Smooth muscle cell (in vitro differentiated cells): Measurements from ENCODE around the gene ZSWIM8. TPM values are rescaled to one million over a fixed set of nuclear protein-coding genes. Genes with fewer than 3 reads are reported as not detected.

Experiments
- DNase-seq: peaks from one replicate; lab custom pipeline; 2025; ENCODE audit not compliant: unreplicated experiment; lab: John Stamatoyannopoulos, UW
- H2AFZ ChIP-seq: fragments of 200-600 bp; sonication (generic); 2 replicates; pipeline ENCODE4 v1.6.0; 2016; ENCODE audit warnings: antibody characterized with exemption, low read depth, mild to moderate bottlenecking
- H3F3A ChIP-seq: fragments of 200-600 bp; sonication (generic); 2 replicates; pipeline ENCODE4 v1.6.0; 2017; ENCODE audit warnings: antibody characterized with exemption, low read depth
- H3K27ac ChIP-seq: fragments of 200-600 bp; sonication (generic); 2 replicates; pipeline ENCODE4 v1.5.1; 2016; ENCODE audit warnings: low read depth, mild to moderate bottlenecking
- H3K27me3 ChIP-seq: fragments of 200-600 bp; sonication (generic); 2 replicates; pipeline ENCODE4 v1.6.1; 2016; ENCODE audit warnings: low read depth, mild to moderate bottlenecking
- H3K36me3 ChIP-seq: fragments of 200-600 bp; sonication (generic); 2 replicates; pipeline ENCODE4 v1.5.1; 2016; ENCODE audit warnings: low read depth
- H3K4me1 ChIP-seq: fragments of 200-600 bp; sonication (generic); 2 replicates; pipeline ENCODE4 v1.5.1; 2016; ENCODE audit warnings: low read depth
- H3K4me2 ChIP-seq: fragments of 200-600 bp; sonication (generic); 2 replicates; pipeline ENCODE4 v1.6.0; 2016; ENCODE audit warnings: mild to moderate bottlenecking
- H3K4me3 ChIP-seq: fragments of 200-600 bp; sonication (generic); 2 replicates; pipeline ENCODE4 v1.5.1; 2016; ENCODE audit warnings: mild to moderate bottlenecking
- H3K79me2 ChIP-seq: fragments of 200-600 bp; sonication (generic); 2 replicates; pipeline ENCODE4 v1.6.0; 2016; ENCODE audit warnings: low read depth, mild to moderate bottlenecking
- H3K9ac ChIP-seq: fragments of 200-600 bp; sonication (generic); 2 replicates; pipeline ENCODE4 v1.6.0; 2016; ENCODE audit warnings: low read depth
- H3K9me3 ChIP-seq: fragments of 200-600 bp; sonication (generic); replicated peaks from 2 replicates; pipeline ENCODE4 v1.5.1; 2016; ENCODE audit warnings: low read depth
- H4K20me1 ChIP-seq: fragments of 200-600 bp; sonication (generic); 2 replicates; pipeline ENCODE4 v1.6.0; 2016; ENCODE audit warnings: low read depth
- WGBS: methylation state at CpG from one replicate; pipeline ENCODE4 v1.1.7; 2016; ENCODE audit warnings: low lambda C conversion rate; 5-methylcytosine and 5-hydroxymethylcytosine counted together
- polyA plus RNA-seq: library from polyadenylated mRNA; unstranded; fragments of >200 nt; fragmentation: Nextera tagmentation; extraction: Ambion mirVana; gene quantifications from 2 replicates; pipeline ENCODE4 v1.2.1, GENCODE V29; 2016
- total RNA-seq: library from RNA; depleted of rRNA; stranded (reverse); fragments of >200 nt; gene quantifications from 2 replicates; pipeline ENCODE4 v1.2.3, GENCODE V29; 2014
- TF ChIP-seq, protein P1 (sequence below): fragments of 200-600 bp; sonication (generic); IDR thresholded peaks from 2 replicates; pipeline ENCODE4 v1.5.1; 2017; ENCODE audit warnings: borderline replicate concordance, mild to moderate bottlenecking, antibody characterized with exemption; ENCODE audit not compliant: insufficient read depth, poor library complexity, severe bottlenecking

The ZSWIM8 gene
- total and polyA plus RNA-seq, 2 experiments from 2014 or later = 48.3 to 83.9 TPM

DNA sequence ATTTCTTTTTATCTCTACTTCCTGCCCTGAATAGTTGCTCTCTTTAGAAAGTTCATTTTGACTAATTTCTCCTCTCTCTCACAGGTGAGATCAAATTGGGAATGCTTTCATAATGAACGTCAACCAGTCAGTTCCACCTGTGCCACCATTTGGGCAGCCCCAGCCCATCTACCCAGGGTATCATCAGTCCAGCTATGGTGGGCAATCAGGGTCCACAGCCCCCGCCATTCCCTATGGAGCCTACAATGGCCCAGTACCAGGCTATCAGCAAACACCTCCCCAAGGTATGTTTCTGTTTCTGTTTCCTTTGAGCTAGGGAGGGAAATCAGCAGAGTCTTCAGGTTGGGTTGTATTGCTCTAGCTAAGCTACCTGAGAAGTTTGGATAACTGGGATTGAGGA, 38.7 kb upstream of the ZSWIM8 start:
- TF ChIP-seq, protein P1, sequence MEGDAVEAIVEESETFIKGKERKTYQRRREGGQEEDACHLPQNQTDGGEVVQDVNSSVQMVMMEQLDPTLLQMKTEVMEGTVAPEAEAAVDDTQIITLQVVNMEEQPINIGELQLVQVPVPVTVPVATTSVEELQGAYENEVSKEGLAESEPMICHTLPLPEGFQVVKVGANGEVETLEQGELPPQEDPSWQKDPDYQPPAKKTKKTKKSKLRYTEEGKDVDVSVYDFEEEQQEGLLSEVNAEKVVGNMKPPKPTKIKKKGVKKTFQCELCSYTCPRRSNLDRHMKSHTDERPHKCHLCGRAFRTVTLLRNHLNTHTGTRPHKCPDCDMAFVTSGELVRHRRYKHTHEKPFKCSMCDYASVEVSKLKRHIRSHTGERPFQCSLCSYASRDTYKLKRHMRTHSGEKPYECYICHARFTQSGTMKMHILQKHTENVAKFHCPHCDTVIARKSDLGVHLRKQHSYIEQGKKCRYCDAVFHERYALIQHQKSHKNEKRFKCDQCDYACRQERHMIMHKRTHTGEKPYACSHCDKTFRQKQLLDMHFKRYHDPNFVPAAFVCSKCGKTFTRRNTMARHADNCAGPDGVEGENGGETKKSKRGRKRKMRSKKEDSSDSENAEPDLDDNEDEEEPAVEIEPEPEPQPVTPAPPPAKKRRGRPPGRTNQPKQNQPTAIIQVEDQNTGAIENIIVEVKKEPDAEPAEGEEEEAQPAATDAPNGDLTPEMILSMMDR = no peak
- Histone ChIP-seq H4K20me1 (peaks cover 35% of the 10 kb centered on the region), H3K27ac (no peak overlapping the region), H3K9me3 (no peaks in the 10 kb centered on the region), H3K27me3 (no peaks in the 10 kb centered on the region), H3K4me1 (peaks cover 20% of the 10 kb centered on the region), H2AFZ (no peak overlapping the region), H3K79me2 (peaks cover 79% of the 10 kb centered on the region), H3K4me2 (no peak overlapping the region), H3F3A (no peaks in the 10 kb centered on the region), H3K36me3 (peaks cover 9% of the 10 kb centered on the region), H3K4me3 (peak overlapping the region; percentile 10), H3K9ac (no peak overlapping the region)
- WGBS = 100% methylated on average over 2 of the region's 2 CpGs
- DNase-seq = no peak

DNA sequence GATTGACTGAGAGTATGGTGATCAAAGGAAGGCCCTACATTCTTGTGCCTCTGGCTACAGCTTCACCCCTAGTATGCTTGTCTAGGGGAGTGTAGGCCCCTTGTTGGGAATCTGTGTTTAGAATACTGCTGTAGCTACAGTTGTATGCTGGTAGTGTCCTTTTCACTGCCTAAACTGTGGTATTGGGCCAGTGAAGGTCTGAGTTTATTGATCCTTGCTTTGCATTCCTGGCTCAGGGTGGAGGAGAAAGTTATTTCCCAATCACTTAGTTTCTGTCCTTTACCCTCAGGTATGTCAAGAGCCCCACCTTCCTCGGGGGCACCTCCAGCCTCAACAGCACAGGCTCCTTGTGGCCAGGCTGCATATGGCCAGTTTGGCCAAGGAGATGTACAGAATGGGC, 34.6 kb upstream of the ZSWIM8 start:
- DNase-seq = no peak
- Histone ChIP-seq H3K36me3 (peaks cover 17% of the 10 kb centered on the region), H3K4me3 (no peak overlapping the region), H2AFZ (no peak overlapping the region), H4K20me1 (peaks cover 55% of the 10 kb centered on the region), H3K27me3 (no peaks in the 10 kb centered on the region), H3K4me1 (no peaks in the 10 kb centered on the region), H3K79me2 (peaks cover 87% of the 10 kb centered on the region), H3F3A (no peaks in the 10 kb centered on the region), H3K4me2 (no peak overlapping the region), H3K9me3 (no peaks in the 10 kb centered on the region), H3K27ac (no peak overlapping the region), H3K9ac (no peak overlapping the region)
- TF ChIP-seq, protein P1 = no peak
- WGBS = 93% methylated on average over 1 of the region's 1 CpG

DNA sequence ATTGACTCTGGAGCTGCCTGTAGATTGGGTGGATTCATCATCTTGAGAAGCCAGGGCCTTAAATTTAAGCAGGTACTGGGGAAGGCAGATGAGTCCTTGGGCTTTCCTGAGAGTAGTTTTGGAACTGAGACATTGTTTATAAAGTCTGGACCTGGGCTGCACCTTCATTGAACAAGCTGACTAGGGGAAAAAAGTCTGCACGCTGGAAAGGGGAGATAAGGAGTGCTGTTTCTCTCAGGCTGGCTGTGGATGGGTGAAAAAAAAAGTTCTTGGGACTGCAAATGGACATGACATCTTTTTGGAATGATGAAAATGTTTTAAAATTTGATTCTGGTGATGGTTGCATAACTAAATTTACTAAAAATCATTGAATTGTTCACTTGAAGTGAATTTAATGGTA, 29.2 kb upstream of the ZSWIM8 start:
- Histone ChIP-seq H3K27me3 (no peaks in the 10 kb centered on the region), H4K20me1 (peaks cover 74% of the 10 kb centered on the region), H3K36me3 (peaks cover 16% of the 10 kb centered on the region), H3K27ac (no peak overlapping the region), H3K79me2 (peaks cover 52% of the 10 kb centered on the region), H3K9ac (no peak overlapping the region), H3K4me2 (no peak overlapping the region), H3F3A (no peaks in the 10 kb centered on the region), H3K4me3 (no peak overlapping the region), H3K9me3 (no peaks in the 10 kb centered on the region), H2AFZ (no peak overlapping the region), H3K4me1 (no peaks in the 10 kb centered on the region)
- 100% methylated on average over 1 of the region's 1 CpG for WGBS
- DNase-seq = no peak
- TF ChIP-seq, protein P1 = no peak

DNA sequence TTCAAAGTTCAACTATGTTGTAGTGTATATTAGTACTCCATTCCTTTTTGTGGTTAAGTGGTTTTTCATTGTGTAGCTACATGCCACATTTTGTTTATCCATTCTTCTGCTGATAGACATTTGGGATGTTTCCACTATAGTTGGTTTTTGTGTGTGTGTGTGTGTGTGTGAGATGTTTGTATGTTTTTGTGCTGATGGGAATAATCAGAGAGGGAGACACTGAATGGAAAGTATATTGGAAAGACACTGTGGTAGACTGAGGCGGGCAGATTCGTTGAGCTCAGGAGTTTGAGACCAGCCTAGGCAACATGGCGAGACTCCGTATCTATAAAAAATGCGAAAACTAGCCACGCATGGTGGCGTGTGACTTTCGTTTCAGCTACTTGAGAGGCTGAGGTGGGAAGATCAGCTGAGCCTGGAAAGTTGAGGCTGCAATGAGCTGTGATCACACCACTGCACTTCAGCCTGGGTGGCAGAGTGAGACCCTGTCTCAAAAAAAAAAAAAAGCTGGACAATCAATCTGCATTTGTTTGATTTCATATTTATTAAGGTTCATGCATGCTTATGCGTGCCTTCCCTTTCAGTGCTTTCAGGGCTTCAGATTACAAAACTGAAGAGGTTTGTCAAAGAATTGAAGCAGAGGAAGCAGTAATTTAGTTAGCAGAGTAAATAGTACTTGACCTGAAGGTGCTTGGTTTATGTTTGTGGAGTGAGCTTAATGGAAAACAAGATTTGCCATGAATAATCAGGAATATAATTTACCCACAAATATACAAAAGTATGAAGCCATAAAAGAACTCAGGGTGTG, 26.5 kb upstream of the ZSWIM8 start:
- H3K79me2 ChIP-seq = peaks cover 36% of the 10 kb centered on the region
- DNase-seq = no peak

More for the DNA sequence above, 26.5 kb upstream of the ZSWIM8 start:
- Histone ChIP-seq H4K20me1 (peaks cover 73% of the 10 kb centered on the region), H3K4me3 (no peak overlapping the region), H3K27ac (no peak overlapping the region), H3K36me3 (peaks cover 8% of the 10 kb centered on the region), H3K4me2 (no peak overlapping the region), H2AFZ (no peak overlapping the region), H3K9me3 (no peaks in the 10 kb centered on the region), H3F3A (no peaks in the 10 kb centered on the region), H3K27me3 (no peaks in the 10 kb centered on the region), H3K4me1 (no peaks in the 10 kb centered on the region), H3K9ac (no peak overlapping the region)
- 98% methylated on average over 9 of the region's 9 CpGs for WGBS
- TF ChIP-seq, protein P1 = no peak
